ENCODE results near the gene NHLRC2. TPM values are rescaled to one million over a fixed set of nuclear protein-coding genes. Genes with fewer than 3 reads are reported as not detected.

NHLRC2 gene
- total and polyA plus RNA-seq, 2 donors, result 6.7 to 50.6 TPM

- WGBS, result 92% methylated on average over 1 of the region's 1 CpG
- Histone ChIP-seq H3K4me1 (ENCODE audit: insufficient read depth) (no peaks in the 10 kb centered on the region), H3K4me3 (ENCODE audit: low read depth, low read length) (no peak overlapping the region), H3K36me3 (ENCODE audit: insufficient read depth) (no peaks in the 10 kb centered on the region), H3K27ac (ENCODE audit: low read depth) (no peak overlapping the region)
- no peak for DNase-seq (ENCODE audit: extremely low spot score)
Observed at GRCh38 chr10:113875212-113875611, 20.8 kb downstream of the NHLRC2 start.

- Histone ChIP-seq H3K36me3 (ENCODE audit: insufficient read depth) (no peaks in the 10 kb centered on the region), H3K4me1 (ENCODE audit: insufficient read depth) (no peaks in the 10 kb centered on the region), H3K27ac (ENCODE audit: low read depth) (no peak overlapping the region), H3K4me3 (ENCODE audit: low read depth, low read length) (no peak overlapping the region)
- 81% methylated on average over 3 of the region's 3 CpGs for WGBS
- DNase-seq (ENCODE audit: extremely low spot score), result no peak
Observed at GRCh38 chr10:113876461-113876860, 22.0 kb downstream of the NHLRC2 start.

- DNase-seq (ENCODE audit: extremely low spot score), result no peak
- Histone ChIP-seq H3K4me3 (ENCODE audit: low read depth, low read length) (no peak overlapping the region), H3K4me1 (ENCODE audit: insufficient read depth) (no peaks in the 10 kb centered on the region), H3K36me3 (ENCODE audit: insufficient read depth) (no peaks in the 10 kb centered on the region), H3K27ac (ENCODE audit: low read depth) (no peak overlapping the region)
- WGBS, result 91% methylated on average over 2 of the region's 2 CpGs
Observed at GRCh38 chr10:113879691-113880090, 25.2 kb downstream of the NHLRC2 start.

GRCh38 chr10:113880236-113880635 is 25.8 kb downstream of the NHLRC2 start:
- 34% methylated on average over 1 of the region's 1 CpG for WGBS
- Histone ChIP-seq H3K4me1 (ENCODE audit: insufficient read depth) (no peaks in the 10 kb centered on the region), H3K27ac (ENCODE audit: low read depth) (no peak overlapping the region), H3K36me3 (ENCODE audit: insufficient read depth) (no peaks in the 10 kb centered on the region), H3K4me3 (ENCODE audit: low read depth, low read length) (no peak overlapping the region)
- DNase-seq (ENCODE audit: extremely low spot score), result no peak

- H3K36me3 ChIP-seq (ENCODE audit: insufficient read depth), result no peaks in the 10 kb centered on the region
- no peak for DNase-seq (ENCODE audit: extremely low spot score)
- 72% methylated on average over 2 of the region's 2 CpGs for WGBS
Observed at GRCh38 chr10:113882240-113882639, 27.8 kb downstream of the NHLRC2 start.

GRCh38 chr10:113889911-113890310 is 35.5 kb downstream of the NHLRC2 start:
- Histone ChIP-seq H3K4me3 (ENCODE audit: low read depth, low read length) (no peak overlapping the region), H3K36me3 (ENCODE audit: insufficient read depth) (no peaks in the 10 kb centered on the region), H3K4me1 (ENCODE audit: insufficient read depth) (no peaks in the 10 kb centered on the region), H3K27ac (ENCODE audit: low read depth) (no peak overlapping the region)
- WGBS, result 76% methylated on average over 2 of the region's 2 CpGs
- no peak for DNase-seq (ENCODE audit: extremely low spot score)

More at GRCh38 chr10:113882240-113882639, 27.8 kb downstream of the NHLRC2 start:
- H3K27ac ChIP-seq (ENCODE audit: low read depth), result no peak overlapping the region
- H3K4me1 ChIP-seq (ENCODE audit: insufficient read depth), result no peaks in the 10 kb centered on the region
- H3K4me3 ChIP-seq (ENCODE audit: low read depth, low read length), result no peak overlapping the region

- Histone ChIP-seq H3K27ac (ENCODE audit: low read depth) (no peak overlapping the region), H3K4me1 (ENCODE audit: insufficient read depth) (no peaks in the 10 kb centered on the region), H3K36me3 (ENCODE audit: insufficient read depth) (no peaks in the 10 kb centered on the region), H3K4me3 (ENCODE audit: low read depth, low read length) (no peak overlapping the region)
- DNase-seq (ENCODE audit: extremely low spot score), result no peak
- 81% methylated on average over 4 of the region's 4 CpGs for WGBS
Observed at GRCh38 chr10:113890769-113891168, 36.3 kb downstream of the NHLRC2 start.

- Histone ChIP-seq H3K4me1 (ENCODE audit: insufficient read depth) (no peaks in the 10 kb centered on the region), H3K27ac (ENCODE audit: low read depth) (no peak overlapping the region), H3K4me3 (ENCODE audit: low read depth, low read length) (no peak overlapping the region), H3K36me3 (ENCODE audit: insufficient read depth) (no peaks in the 10 kb centered on the region)
- WGBS, result 70% methylated on average over 3 of the region's 3 CpGs
- DNase-seq (ENCODE audit: extremely low spot score), result no peak
Observed at GRCh38 chr10:113891476-113891875, 37.0 kb downstream of the NHLRC2 start.

GRCh38 chr10:113893570-113893969 is 39.1 kb downstream of the NHLRC2 start:
- Histone ChIP-seq H3K4me3 (ENCODE audit: low read depth, low read length) (no peak overlapping the region), H3K4me1 (ENCODE audit: insufficient read depth) (no peaks in the 10 kb centered on the region), H3K36me3 (ENCODE audit: insufficient read depth) (no peaks in the 10 kb centered on the region), H3K27ac (ENCODE audit: low read depth) (no peak overlapping the region)
- DNase-seq (ENCODE audit: extremely low spot score), result no peak
- 53% methylated on average over 2 of the region's 2 CpGs for WGBS

GRCh38 chr10:113894581-113894980 is 40.1 kb downstream of the NHLRC2 start:
- Histone ChIP-seq H3K4me1 (ENCODE audit: insufficient read depth) (no peaks in the 10 kb centered on the region), H3K4me3 (ENCODE audit: low read depth, low read length) (no peak overlapping the region), H3K27ac (ENCODE audit: low read depth) (no peak overlapping the region), H3K36me3 (ENCODE audit: insufficient read depth) (no peaks in the 10 kb centered on the region)
- DNase-seq (ENCODE audit: extremely low spot score), result no peak
- WGBS, result 84% methylated on average over 1 of the region's 1 CpG

- H3K27ac ChIP-seq (ENCODE audit: low read depth), result no peak overlapping the region
- no peaks in the 10 kb centered on the region for H3K36me3 ChIP-seq (ENCODE audit: insufficient read depth)
- no peak for DNase-seq (ENCODE audit: extremely low spot score)
- H3K4me1 ChIP-seq (ENCODE audit: insufficient read depth), result no peaks in the 10 kb centered on the region
- H3K4me3 ChIP-seq (ENCODE audit: low read depth, low read length), result no peak overlapping the region
Observed at GRCh38 chr10:113895018-113895417, 40.6 kb downstream of the NHLRC2 start.

- H3K36me3 ChIP-seq (ENCODE audit: insufficient read depth), result peaks cover 3% of the 10 kb centered on the region
- DNase-seq (ENCODE audit: extremely low spot score), result no peak
- no peak overlapping the region for H3K4me3 ChIP-seq (ENCODE audit: low read depth, low read length)
- H3K4me1 ChIP-seq (ENCODE audit: insufficient read depth), result no peaks in the 10 kb centered on the region
- 84% methylated on average over 6 of the region's 6 CpGs for WGBS
- no peak overlapping the region for H3K27ac ChIP-seq (ENCODE audit: low read depth)
Observed at GRCh38 chr10:113897693-113898618, 43.5 kb downstream of the NHLRC2 start.

- Histone ChIP-seq H3K27ac (ENCODE audit: low read depth) (no peak overlapping the region), H3K36me3 (ENCODE audit: insufficient read depth) (peaks cover 3% of the 10 kb centered on the region), H3K4me3 (ENCODE audit: low read depth, low read length) (no peak overlapping the region), H3K4me1 (ENCODE audit: insufficient read depth) (no peaks in the 10 kb centered on the region)
- no peak for DNase-seq (ENCODE audit: extremely low spot score)
- 82% methylated on average over 2 of the region's 2 CpGs for WGBS
Observed at GRCh38 chr10:113899952-113900598, 45.6 kb downstream of the NHLRC2 start.

GRCh38 chr10:113905756-113906155 is 51.3 kb downstream of the NHLRC2 start:
- DNase-seq (ENCODE audit: extremely low spot score), result no peak
- H3K27ac ChIP-seq (ENCODE audit: low read depth), result no peak overlapping the region
- WGBS, result 94% methylated on average over 1 of the region's 1 CpG
- no peak overlapping the region for H3K4me3 ChIP-seq (ENCODE audit: low read depth, low read length)
- no peaks in the 10 kb centered on the region for H3K4me1 ChIP-seq (ENCODE audit: insufficient read depth)
- H3K36me3 ChIP-seq (ENCODE audit: insufficient read depth), result peaks cover 5% of the 10 kb centered on the region
